ENCODE data around the gene ZNF536. TPM values are rescaled to one million over a fixed set of nuclear protein-coding genes. Genes with fewer than 3 reads are reported as not detected.

Gene ZNF536
- total RNA-seq, 1 experiment from 2014 or later, result not detected

DNA sequence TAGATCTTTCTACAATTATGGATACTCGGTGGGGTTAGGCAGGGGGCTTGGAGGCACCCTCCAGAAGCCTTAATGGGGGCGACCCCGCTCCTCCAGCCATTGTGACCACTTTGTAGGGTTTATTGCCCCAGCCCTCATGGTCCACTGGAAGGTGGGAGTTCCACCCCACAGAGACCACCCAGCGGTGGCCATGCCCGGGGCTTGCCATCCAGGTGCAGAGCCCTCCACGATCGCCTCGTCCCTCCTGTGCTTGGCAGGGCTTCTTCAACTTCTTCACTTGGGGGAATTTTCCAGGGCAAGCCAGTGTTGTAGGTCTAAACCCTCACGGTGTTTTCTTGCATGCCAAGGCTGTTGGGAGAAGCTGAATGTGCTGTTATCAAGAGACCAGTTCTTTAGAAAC is 16.1 kb downstream of the ZNF536 start:
- H3K9me3 ChIP-seq, result no peaks in the 10 kb centered on the region
- no peaks in the 10 kb centered on the region for H3K27me3 ChIP-seq (replicated peaks; ENCODE audit: control insufficient read depth, insufficient read depth, low read length)
- no peak for DNase-seq
- Mint-ChIP-seq H3K4me1 (ENCODE audit: low read depth, unreplicated experiment) (no peaks in the 10 kb centered on the region), H3K9me3 (ENCODE audit: unreplicated experiment) (no peaks in the 10 kb centered on the region), H3K27me3 (ENCODE audit: insufficient read depth, unreplicated experiment) (peaks cover 14% of the 10 kb centered on the region), H3K27ac (ENCODE audit: unreplicated experiment) (no peak overlapping the region), H3K36me3 (ENCODE audit: insufficient read depth, unreplicated experiment) (no peaks in the 10 kb centered on the region), H3K4me3 (ENCODE audit: unreplicated experiment) (no peak overlapping the region)
- intact Hi-C loops (cut with micrococcal nuclease; ENCODE audit: unreplicated experiment), result no loop called here
- no peaks in the 10 kb centered on the region for H3K4me1 ChIP-seq
- ChIA-PET CTCF (no interaction called here), POLR2A (interaction anchor here (0.6 kb wide), 1 partner anchor 106 kb away, joined by 4 read pairs; no protein-coding TSS in a partner anchor)
- TF ChIP-seq, protein P1, sequence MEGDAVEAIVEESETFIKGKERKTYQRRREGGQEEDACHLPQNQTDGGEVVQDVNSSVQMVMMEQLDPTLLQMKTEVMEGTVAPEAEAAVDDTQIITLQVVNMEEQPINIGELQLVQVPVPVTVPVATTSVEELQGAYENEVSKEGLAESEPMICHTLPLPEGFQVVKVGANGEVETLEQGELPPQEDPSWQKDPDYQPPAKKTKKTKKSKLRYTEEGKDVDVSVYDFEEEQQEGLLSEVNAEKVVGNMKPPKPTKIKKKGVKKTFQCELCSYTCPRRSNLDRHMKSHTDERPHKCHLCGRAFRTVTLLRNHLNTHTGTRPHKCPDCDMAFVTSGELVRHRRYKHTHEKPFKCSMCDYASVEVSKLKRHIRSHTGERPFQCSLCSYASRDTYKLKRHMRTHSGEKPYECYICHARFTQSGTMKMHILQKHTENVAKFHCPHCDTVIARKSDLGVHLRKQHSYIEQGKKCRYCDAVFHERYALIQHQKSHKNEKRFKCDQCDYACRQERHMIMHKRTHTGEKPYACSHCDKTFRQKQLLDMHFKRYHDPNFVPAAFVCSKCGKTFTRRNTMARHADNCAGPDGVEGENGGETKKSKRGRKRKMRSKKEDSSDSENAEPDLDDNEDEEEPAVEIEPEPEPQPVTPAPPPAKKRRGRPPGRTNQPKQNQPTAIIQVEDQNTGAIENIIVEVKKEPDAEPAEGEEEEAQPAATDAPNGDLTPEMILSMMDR (IDR thresholded peaks at IDR 0.05; ENCODE audit: insufficient read depth in 1 of 2, low read depth in 1 of 2, low read length in 1 of 2, severe bottlenecking in 1 of 2, unreplicated experiment in 1 of 2), result no peak
- H3K36me3 ChIP-seq (ENCODE audit: control insufficient read depth, insufficient read depth, low read length), result no peaks in the 10 kb centered on the region
- no peak overlapping the region for H3K4me3 ChIP-seq (ENCODE audit: low read depth, low read length)
- no TSS peak for BruUV-seq (replicated peaks)

DNA sequence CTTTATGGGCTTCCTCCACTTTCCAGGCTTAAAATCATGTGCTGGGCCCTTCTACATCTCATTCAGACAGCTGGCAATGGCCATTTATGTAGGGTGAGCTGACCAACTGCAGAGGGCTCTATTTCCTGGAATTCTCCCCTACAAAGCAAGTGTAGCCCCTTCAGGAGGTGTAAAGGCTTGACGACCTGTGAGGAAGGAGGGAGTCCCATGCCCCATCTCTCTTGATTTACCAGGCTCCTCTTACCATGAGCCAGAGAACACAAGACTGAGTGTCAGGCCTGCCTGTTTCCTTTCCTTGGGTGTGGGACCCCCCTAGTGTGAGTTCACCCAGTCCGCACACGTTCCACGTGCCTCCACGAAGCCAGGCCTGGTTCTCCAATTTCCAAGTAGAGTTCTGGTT is 16.6 kb downstream of the ZNF536 start:
- ChIA-PET POLR2A (no interaction called here), CTCF (no interaction called here)
- no TSS peak for BruUV-seq (replicated peaks)

DNA sequence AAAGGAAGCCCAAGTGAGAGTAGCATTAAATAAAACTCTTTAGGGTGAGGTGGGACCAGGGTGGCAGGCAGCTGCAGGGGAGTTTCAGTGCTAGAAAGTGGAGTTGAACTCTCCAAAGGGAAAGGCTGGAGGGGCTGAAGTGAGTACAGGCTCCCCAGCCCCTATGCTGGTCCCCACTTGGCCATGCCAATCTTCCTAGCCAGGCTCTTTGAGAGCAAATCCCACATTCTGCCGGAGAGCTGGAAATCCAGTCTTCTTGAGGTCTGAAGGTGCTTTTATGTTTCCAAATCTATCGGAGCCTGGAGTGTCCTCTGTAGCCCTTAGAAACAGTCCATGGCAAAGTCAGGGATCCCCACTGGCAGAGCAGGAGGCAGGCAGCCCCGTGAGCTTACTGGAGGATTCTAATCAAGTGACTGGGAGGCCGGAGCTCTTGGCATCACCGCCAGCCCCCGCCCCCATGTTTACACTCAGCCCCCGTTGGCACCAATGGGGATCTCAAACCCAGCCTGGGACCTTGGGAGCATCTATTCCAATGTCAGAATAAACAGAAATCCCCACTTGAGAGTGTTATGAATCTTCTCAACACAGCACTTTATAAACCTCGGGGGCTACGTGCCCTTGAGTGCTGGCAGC is 18.3 kb downstream of the ZNF536 start:
- Mint-ChIP-seq H3K27me3 (ENCODE audit: insufficient read depth, unreplicated experiment) (peaks cover 13% of the 10 kb centered on the region), H3K36me3 (ENCODE audit: insufficient read depth, unreplicated experiment) (no peaks in the 10 kb centered on the region), H3K27ac (ENCODE audit: unreplicated experiment) (no peak overlapping the region), H3K4me1 (ENCODE audit: low read depth, unreplicated experiment) (no peaks in the 10 kb centered on the region), H3K4me3 (ENCODE audit: unreplicated experiment) (no peak overlapping the region), H3K9me3 (ENCODE audit: unreplicated experiment) (no peaks in the 10 kb centered on the region)
- no peaks in the 10 kb centered on the region for H3K27me3 ChIP-seq (replicated peaks; ENCODE audit: control insufficient read depth, insufficient read depth, low read length)
- CTCF ChIA-PET, result no interaction called here
- H3K36me3 ChIP-seq (ENCODE audit: control insufficient read depth, insufficient read depth, low read length), result no peaks in the 10 kb centered on the region
- TF ChIP-seq, protein P1 (IDR thresholded peaks at IDR 0.05; ENCODE audit: insufficient read depth in 1 of 2, low read depth in 1 of 2, low read length in 1 of 2, severe bottlenecking in 1 of 2, unreplicated experiment in 1 of 2), result no peak
- no peaks in the 10 kb centered on the region for H3K4me1 ChIP-seq
- POLR2A ChIA-PET, result no interaction called here
- no TSS peak for BruUV-seq (replicated peaks)
- DNase-seq, result no peak
- H3K4me3 ChIP-seq (ENCODE audit: low read depth, low read length), result no peak overlapping the region
- intact Hi-C loops (cut with micrococcal nuclease; ENCODE audit: unreplicated experiment), result no loop called here
- no peaks in the 10 kb centered on the region for H3K9me3 ChIP-seq

More for the DNA sequence above, 16.6 kb downstream of the ZNF536 start:
- Mint-ChIP-seq H3K4me1 (ENCODE audit: low read depth, unreplicated experiment) (no peaks in the 10 kb centered on the region), H3K36me3 (ENCODE audit: insufficient read depth, unreplicated experiment) (no peaks in the 10 kb centered on the region), H3K27ac (ENCODE audit: unreplicated experiment) (no peak overlapping the region), H3K4me3 (ENCODE audit: unreplicated experiment) (no peak overlapping the region), H3K27me3 (ENCODE audit: insufficient read depth, unreplicated experiment) (peaks cover 14% of the 10 kb centered on the region), H3K9me3 (ENCODE audit: unreplicated experiment) (no peaks in the 10 kb centered on the region)
- TF ChIP-seq, protein P1 (IDR thresholded peaks at IDR 0.05; ENCODE audit: insufficient read depth in 1 of 2, low read depth in 1 of 2, low read length in 1 of 2, severe bottlenecking in 1 of 2, unreplicated experiment in 1 of 2), result no peak
- H3K27me3 ChIP-seq (replicated peaks; ENCODE audit: control insufficient read depth, insufficient read depth, low read length), result no peaks in the 10 kb centered on the region
- no peak for DNase-seq
- H3K4me1 ChIP-seq, result no peaks in the 10 kb centered on the region
- H3K36me3 ChIP-seq (ENCODE audit: control insufficient read depth, insufficient read depth, low read length), result no peaks in the 10 kb centered on the region
- H3K4me3 ChIP-seq (ENCODE audit: low read depth, low read length), result no peak overlapping the region
- H3K9me3 ChIP-seq, result no peaks in the 10 kb centered on the region
- intact Hi-C loops (cut with micrococcal nuclease; ENCODE audit: unreplicated experiment), result no loop called here
